Renal cortex interstitium (tissue), 11 donors: ENCODE data around the gene PFDN1. TPM values are rescaled to one million over a fixed set of nuclear protein-coding genes. Genes with fewer than 3 reads are reported as not detected.
A peak's percentile ranks its signal among the peaks of the same experiment; 100 is the strongest.

Experiments
- DNase-seq, 11 donors: peaks; one replicate each; pipeline ENCODE4 v3.0.0-alpha.2; 2013; ENCODE audit warnings: low read depth in 9 of 11, low spot score in 4 of 11; ENCODE audit errors: extremely low read depth in 1 of 11
- polyA plus RNA-seq, 3 donors: library from polyadenylated mRNA; unstranded; fragments of 120-200 nt; gene quantifications; one replicate each; pipeline ENCODE4 v1.2.1, GENCODE V29; 2013; ENCODE audit not compliant: insufficient read length in 3 of 3

The PFDN1 gene
- polyA plus RNA-seq, 3 donors, result 86.6 to 116 (median 114) TPM

GRCh38 chr5:140340605-140341121, 37.8 kb upstream of the PFDN1 start:
- DNase-seq, result no peak

- no peak for DNase-seq
Measured at GRCh38 chr5:140339636-140340035, 36.7 kb upstream of the PFDN1 start.

- no peak for DNase-seq
Measured at GRCh38 chr5:140338908-140339307, 36.0 kb upstream of the PFDN1 start.

- DNase-seq, result no peak
Measured at GRCh38 chr5:140338336-140338735, 35.4 kb upstream of the PFDN1 start.

- no peak for DNase-seq
Measured at GRCh38 chr5:140337880-140338279, 35.0 kb upstream of the PFDN1 start.

GRCh38 chr5:140336388-140336787, 33.5 kb upstream of the PFDN1 start:
- peak in 6 of 11 donors; percentile 50 to 72 (median 64) for DNase-seq

- DNase-seq, result no peak
Measured at GRCh38 chr5:140331638-140332037, 28.7 kb upstream of the PFDN1 start.

- no peak for DNase-seq
Measured at GRCh38 chr5:140329739-140330481, 27.0 kb upstream of the PFDN1 start.

GRCh38 chr5:140328036-140328764, 25.3 kb upstream of the PFDN1 start:
- no peak for DNase-seq

GRCh38 chr5:140327589-140327988, 24.7 kb upstream of the PFDN1 start:
- no peak for DNase-seq

GRCh38 chr5:140325486-140325885, 22.6 kb upstream of the PFDN1 start:
- no peak for DNase-seq

GRCh38 chr5:140324617-140325241, 21.8 kb upstream of the PFDN1 start:
- peak in 4 of 11 donors; percentile 45 to 76 (median 51) for DNase-seq

GRCh38 chr5:140324041-140324600, 21.2 kb upstream of the PFDN1 start:
- DNase-seq, result no peak

- DNase-seq, result peak in 3 of 11 donors; percentile 31 to 73 (median 37)
Measured at GRCh38 chr5:140322751-140323731, 20.1 kb upstream of the PFDN1 start.

GRCh38 chr5:140321796-140322195, 18.9 kb upstream of the PFDN1 start:
- no peak for DNase-seq

GRCh38 chr5:140319833-140320232, 16.9 kb upstream of the PFDN1 start:
- DNase-seq, result no peak

GRCh38 chr5:140318792-140319191, 15.9 kb upstream of the PFDN1 start:
- DNase-seq, result no peak

- DNase-seq, result no peak
Measured at GRCh38 chr5:140317859-140318258, 15.0 kb upstream of the PFDN1 start.
